Medulla oblongata (tissue), 1 donor: Measurements from ENCODE around the gene TMEM50A.
"Not testable (repeated sequence)": the region's sequence is repeated elsewhere in the genome, so short reads cannot be mapped to it uniquely, and the experiment has no call there.

Experiments used
- DNase-seq: peaks from one replicate; pipeline ENCODE4 v3.0.0-alpha.2; 2015; ENCODE audit errors: extremely low spot score

TMEM50A gene

DNA sequence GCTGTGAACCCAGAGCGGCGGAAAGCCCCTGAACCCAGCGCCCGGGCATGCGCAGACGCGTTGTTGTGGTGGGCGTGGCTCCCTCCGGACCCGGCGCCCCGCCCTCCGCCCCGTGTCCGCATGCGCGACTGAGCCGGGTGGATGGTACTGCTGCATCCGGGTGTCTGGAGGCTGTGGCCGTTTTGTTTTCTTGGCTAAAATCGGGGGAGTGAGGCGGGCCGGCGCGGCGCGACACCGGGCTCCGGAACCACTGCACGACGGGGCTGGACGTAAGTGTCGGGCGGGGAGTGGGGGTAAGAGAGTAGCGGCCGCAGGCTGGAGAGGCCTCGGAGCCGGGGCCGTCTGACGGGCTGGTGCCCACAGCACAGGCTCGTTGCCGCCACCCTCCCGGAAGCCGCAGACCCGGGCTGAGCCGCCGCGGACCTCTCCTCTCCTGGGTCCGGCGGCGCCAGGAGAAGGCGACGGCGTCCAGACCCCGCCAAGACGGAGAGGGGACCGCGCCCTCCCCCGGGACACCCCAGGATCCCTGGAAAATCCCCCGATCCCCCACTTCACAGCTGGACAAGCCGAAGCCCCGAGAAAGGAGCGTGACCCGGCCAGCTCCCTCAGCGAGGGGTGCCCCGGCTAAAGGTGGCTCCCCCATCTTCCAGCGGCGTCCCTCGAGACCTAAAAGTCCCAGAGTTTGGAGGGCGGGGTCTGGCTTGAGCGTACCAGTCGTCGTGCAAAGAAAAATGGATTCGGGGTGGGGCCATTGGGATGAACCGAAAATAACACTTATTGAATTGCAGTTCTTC lies at the start of gene TMEM50A:
TSS of gene TMEM50A (plus strand) at position 147 of the 794 bp plus-strand sequence. CDS start 2,153 bp downstream, outside the sequence.
- peak; percentile 90 for DNase-seq

DNA sequence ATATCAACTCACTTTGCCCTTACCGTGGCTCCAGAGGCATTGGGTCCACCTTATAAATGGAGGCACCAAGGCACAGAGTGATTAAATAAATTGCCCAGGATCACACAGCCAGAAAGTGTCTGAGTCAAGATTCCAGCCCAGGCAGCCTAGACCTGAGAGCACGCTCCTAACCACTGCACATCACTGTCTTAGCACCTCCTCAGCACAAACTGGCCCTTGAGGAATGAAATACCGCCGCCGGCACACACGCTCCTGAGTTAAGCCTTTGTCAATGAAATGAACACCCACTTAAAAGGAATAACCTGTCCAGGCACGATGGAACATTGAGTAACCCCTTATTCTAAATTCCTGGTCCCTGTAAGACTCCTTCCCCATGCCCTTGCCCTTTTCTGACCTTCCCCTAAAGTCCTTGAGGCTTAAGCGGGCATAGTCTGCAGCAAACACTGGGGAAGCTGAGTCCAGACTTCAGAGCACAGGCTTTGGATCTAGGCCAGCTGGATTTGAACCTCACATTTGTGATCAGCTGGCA lies 49.5 kb upstream of the TMEM50A start:
- not testable (repeated sequence) for DNase-seq

DNA sequence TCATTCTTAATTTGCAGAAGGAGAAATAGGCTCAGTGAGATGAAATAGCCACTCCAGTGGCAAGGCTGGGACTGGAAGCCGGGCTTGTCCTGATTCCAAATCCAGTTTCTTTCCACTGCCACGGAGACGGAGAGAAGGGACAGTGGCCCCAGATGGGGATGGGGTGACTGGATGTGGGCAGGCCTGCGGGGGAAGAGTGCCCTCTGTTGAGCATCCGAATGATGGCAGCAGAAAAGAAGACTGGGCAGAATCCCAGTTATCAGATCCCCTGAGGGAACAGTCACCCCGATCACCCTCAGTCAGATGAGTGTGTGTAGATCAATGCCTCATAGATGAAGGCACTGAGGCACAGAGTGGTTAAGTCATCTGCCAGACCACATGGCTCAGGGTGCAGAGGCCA lies 48.1 kb upstream of the TMEM50A start:
- DNase-seq = not testable (repeated sequence)

DNA sequence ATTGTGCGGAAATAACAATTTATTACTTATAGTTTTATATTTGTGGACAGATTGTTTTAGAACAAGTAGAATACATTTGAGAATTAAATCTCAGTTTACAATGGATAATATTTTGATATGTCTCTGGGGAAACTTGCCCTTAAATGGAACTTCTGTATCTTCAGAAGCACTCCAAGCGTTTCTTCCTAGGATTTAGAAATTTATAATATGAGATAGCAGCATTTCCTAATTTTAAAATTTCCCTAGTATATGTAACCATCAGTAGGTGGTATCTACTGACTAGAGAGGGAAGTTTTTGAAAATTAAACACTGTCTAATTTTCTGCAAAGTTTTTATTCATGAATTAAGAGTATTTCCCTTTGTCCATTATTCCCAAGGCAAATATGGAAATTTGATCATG lies 44.7 kb upstream of the TMEM50A start:
- DNase-seq = not testable (repeated sequence)

DNA sequence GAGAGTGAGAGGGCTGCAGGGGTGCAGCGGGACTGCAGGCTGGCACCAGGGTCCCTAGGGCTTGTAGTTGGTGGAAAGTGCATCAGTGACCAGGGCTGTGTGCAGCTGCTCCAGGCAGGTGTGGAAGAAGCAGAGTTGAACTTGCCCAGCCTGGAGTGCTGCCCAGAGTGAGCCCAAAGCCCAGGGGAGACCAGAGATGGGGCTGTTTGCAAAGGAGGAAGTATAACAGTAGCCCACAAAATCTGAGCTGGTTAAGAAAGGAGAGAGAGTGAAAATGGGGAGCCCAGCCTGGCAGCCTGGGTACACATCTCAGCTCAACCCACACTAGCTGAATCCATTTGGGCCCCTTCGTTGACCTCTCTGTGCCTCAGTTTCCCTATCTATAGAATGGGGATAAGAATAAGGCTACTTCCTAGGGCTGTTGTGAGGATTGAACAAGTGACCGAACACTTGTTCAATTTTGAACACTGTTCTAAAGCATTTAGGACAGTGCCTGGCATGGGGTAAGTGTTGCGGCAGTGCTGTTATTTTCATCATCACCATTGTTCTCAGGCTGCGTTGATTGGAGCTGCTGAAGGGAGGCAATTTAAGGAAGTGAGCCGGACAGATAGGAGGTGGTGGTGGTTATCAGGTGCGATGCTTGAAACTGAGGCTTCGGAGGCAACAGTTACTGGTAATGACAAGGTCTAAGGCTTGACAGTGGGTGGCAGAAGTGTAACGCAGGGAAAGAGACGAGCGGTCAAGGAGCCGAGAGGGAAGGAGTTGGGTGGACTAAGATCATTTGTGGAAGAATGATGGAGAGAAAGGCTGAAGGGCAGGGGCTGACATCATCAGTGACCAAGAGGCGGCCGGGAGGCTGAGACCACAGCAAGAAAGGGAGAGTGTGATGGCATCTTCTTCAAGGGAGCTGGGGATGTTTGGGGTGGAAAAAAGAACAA lies 43.0 kb upstream of the TMEM50A start:
- not testable (repeated sequence) for DNase-seq

DNA sequence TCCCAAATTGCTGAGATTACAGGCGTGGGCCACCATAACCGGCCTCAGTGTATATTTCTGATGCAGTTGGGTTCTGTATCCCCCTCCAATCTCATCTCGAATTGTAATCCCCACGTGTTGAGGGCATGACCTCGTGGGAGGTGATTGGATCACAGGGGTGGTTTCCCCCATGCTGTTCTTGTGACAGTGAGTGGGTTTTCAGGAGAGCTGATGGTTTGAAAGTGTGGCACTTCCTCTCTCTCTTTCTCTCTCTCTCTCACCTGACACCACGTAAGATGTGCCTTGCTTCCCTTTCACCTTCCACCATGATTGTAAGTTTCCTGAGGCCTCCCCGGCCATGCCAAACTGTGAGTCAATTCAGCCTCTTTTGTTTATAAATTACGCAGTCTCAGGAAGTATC lies 41.6 kb upstream of the TMEM50A start:
- DNase-seq = not testable (repeated sequence)

DNA sequence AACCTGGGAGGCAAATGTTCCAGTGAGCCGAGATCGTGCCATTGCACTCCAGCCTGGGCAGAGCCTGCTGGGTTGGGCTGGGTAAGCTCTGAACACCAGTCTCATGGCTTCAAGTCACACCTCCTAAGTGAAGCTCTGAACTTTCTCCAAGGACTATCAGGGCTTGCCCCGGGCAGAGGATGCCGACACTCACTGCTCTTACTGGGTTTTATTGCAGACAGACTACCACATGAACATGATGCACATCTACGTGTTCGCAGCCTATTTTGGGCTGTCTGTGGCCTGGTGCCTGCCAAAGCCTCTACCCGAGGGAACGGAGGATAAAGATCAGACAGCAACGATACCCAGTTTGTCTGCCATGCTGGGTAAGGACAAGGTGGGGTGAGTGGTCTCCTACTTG lies 37.4 kb upstream of the TMEM50A start:
- not testable (repeated sequence) for DNase-seq

DNA sequence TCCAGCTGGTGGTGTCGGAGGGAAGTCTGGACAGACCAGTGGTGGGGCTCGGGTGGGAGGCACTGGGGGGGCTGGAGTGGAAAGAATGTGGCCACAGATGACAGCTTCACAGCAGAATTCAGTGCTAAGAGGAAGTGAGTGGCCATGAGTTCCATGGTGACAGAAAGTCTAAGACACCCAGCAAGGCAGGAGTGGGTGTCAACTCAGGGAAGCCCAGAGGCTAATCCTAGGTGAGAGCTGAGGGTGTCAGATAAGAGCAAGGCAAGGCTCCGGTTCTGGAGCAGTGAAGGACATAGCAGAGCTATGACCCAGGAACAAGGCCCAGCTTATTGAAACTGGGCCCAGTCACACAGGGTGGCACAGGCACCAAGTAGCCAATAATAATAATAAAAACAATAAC lies 35.8 kb upstream of the TMEM50A start:
- not testable (repeated sequence) for DNase-seq

DNA sequence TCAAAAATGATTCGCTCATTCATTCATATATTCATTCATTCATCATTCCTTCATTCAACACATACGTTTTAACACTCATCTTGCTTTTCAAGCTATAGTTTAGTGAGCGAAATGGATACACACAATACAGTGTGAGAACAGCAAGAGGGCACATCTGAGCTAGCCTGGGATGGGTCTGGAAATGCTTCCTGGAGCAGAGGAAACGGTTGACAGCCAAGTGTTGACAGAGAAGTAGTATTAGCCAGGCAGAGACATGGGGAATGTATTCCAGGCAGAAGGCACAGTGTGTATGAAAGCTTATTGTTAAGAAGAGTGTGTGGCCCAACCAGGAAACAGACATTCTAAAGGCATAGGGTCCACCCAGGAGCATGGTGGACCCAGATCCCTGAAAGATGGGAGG lies 33.2 kb upstream of the TMEM50A start:
- not testable (repeated sequence) for DNase-seq

DNA sequence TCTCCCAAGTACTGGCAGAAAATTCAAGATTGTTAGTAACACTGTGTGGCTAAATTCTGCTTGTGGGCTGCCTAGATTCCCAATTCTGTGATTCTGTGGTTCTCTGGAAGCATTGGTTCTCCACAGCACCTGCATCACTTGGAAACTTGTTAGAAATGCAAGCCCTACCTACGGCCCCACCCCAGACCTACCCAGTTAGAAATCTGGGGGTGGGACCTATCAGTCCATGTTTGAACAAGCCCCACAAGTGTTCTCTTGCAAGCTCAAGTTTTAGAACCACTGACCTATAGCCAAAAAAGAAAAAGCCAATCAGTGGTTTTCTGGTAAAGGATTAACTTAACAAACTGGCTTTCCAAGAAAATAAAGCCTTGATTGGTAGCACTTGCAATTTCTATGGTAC lies 30.0 kb upstream of the TMEM50A start:
- DNase-seq = not testable (repeated sequence)

DNA sequence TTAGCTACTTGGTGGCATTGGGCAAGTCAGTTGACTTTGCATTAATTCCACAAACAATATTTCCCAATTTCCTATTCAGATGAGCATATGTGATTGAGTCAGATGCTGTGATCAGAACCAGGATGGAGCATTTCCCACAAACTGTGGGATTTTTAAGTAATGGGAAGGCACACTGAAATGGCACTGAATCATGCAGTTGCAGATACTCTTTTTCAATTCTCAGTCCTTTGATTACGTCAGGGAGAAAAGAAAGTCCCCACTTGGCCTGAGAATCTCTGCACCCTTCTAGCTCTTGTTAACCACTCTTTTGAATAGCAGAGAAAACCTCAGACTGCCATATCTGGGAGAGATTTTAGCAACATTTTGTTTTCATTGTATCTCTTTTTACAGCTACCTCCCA lies 29.0 kb upstream of the TMEM50A start:
- not testable (repeated sequence) for DNase-seq

DNA sequence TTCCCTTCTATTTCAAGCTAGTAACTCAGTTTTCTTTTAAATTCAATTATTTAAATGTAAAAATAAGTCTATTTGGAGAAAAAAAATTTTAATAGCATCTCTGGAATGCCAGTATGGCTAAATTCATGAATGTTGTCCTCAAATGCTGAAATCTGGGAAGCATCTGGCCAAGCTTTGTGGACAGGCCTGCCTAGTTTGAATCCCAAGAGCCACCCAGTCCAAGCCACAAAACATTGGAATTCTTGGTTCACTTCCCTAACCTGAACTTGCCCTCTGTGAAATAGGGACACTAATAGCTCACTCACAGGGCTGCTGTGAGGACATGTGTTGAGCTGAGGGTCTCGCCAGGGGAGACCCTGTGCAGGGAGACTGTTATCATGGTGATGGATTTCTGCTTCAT lies 28.6 kb upstream of the TMEM50A start:
- DNase-seq = not testable (repeated sequence)

DNA sequence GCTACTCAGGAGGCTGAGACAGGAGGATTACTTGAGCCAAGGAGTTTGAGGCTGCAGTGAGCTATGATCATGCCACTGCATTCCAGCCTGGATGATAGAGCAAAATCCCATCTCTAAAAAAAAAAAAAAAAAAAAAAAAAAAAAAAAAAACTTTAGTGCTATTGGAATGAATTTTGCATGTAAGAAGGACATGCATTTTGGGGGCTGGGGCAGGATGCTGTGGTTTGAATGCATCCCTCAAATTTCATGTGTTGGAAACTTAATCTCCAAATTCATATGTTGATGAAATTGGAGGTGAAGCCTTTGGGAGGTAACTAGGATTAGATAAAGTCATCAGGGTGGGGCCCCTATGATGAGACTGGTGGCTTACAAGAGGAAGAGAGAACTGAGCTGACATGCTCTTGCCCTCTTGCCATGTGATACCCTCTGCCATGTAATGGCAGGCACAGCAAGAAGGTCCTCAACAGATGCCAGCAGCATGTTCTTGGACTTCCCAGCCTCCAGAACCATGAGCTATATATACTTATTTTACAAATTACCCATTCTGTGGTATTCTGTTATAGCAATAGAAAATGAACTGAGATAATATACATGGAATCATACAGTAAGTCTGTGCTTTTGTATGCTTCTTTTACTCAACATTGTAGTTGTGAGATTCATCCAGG lies 25.2 kb upstream of the TMEM50A start:
- DNase-seq = not testable (repeated sequence)

DNA sequence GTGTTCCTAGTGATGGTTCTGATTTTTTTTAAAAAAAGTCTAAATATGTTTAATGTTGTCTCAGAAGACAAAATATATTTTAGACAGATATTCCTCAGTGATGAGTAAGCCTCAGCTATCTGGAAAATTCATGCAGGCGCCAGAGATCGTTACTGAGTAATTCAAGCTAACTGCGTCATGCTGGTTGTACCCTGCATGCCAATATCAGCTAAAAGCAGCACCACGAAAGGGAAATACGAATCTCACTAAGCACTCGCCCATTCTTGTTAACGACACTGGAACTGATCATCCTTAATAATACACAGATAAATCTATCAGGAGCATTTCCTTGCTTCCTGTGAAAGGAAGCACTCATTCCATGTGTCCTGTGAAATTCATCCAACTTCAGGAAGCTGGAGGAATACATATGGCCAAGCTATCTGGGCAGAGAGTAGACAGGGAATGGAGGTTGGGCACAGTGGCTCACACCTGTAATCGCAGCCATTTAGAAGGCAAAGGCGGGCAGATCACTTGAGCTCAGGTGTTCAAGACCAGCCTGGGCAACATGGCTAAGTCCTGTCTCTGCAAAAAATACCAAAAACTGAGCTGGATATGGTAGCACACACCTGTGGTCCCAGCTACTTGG lies 17.7 kb upstream of the TMEM50A start:
- not testable (repeated sequence) for DNase-seq

DNA sequence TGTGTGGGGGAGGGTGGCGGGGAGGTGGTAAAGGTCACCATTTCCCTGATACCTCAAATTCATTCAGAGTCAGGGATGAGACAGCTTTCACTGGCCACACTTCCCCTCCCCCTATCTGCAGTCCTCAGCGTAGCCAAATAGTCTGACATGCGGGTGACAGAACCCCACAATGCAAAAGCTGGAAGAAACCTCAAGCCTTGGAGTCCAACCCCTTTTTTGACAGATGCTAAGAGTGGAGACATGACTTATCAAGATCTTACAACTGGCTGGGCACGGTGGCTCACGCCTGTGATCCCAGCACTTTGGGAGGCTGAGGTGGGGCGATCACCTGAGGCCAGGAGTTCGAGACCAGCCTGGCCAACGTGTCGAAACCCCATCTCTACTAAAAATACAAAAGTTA lies 16.0 kb upstream of the TMEM50A start:
- DNase-seq = not testable (repeated sequence)

DNA sequence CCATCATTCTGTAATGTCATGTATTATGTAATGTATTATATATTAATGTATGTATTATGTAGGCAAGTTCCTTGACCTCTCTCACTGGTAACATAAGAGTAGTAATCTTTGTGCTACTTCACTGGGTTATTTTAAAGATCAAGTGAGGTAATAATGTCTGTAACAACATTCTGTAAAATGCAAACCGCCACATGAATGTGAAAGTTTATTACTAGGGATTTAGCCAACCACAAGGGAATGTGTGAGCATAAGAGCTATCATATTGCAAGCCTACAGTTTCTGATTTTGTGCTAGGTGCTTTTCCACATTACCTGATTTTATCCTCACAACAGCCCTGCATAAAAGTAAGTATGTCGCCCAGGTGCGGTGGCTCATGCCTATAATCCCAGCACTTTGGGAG lies 13.7 kb upstream of the TMEM50A start:
- DNase-seq = not testable (repeated sequence)

DNA sequence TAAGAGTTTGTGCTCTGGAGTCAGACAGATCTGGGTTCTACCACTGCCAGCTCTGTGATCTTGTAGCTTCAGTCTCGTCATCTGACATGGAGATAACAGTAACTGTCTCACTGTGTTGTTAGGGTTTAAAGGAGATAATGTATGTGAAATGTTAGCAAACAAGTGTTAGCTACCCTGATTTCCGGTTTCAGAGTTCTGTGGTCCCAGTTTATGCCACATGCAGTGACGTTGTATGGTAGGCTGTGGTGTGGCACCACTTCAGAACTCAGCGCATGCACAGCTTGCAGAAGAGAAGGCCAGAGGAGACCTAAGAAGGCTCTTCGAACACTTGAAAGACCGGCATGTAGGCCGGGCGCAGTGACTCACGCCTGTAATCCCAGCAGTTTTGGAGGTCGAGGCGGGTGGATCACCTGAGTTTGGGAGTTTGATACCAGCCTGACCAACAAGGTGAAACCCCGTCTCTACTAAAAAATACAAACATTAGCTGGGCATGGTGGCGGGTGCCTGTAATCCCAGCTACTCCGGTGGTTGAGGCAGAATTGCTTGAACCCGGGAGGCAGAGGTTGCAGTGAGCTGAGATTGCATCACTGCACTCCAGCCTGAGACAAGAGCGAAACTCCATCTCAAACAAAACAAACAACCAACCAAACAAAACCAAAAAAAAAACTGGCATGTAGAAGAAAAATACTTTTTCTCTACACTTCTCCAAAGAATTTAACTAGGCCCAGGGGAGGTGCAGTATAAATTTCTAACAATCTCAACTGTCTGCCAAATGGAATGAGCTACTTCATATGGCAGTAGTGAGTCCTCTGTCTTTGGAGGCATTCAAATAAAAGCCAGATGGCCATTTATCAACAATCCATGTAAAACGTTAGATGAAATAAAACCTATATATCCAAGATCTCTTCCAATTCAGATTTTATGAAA lies 10.0 kb upstream of the TMEM50A start:
- not testable (repeated sequence) for DNase-seq

DNA sequence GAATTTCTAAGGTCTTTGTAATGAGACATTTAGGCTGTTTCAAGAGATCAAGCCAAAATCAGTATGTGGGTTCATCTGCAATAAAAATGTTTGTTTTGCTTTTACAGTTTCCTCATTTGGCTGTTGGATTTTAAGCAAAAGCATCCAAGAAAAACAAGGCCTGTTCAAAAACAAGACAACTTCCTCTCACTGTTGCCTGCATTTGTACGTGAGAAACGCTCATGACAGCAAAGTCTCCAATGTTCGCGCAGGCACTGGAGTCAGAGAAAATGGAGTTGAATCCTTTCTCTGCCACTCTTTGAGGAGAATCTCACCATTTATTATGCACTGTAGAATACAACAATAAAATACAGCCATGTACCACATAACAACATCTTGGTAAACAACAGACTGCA lies 9.3 kb upstream of the TMEM50A start:
- not testable (repeated sequence) for DNase-seq

DNA sequence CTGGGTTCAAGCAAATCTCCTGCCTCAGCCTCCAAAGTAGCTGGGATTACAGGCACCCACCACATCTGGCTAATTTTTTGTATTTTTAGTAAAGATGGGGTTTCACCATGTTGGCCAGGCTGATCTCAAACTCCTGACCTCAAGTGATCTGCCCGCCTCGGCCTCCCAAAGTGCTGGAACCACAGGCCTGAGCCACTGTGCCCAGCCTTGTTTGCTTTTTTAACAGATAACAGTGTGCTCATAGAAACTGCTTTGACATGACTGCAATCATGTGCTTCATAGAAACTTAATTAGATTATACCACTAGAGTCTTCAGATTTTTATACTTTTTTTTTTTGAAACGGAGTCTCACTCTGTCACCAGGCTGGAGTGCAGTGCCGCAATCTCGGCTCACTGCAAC lies 8.8 kb upstream of the TMEM50A start:
- DNase-seq = not testable (repeated sequence)

DNA sequence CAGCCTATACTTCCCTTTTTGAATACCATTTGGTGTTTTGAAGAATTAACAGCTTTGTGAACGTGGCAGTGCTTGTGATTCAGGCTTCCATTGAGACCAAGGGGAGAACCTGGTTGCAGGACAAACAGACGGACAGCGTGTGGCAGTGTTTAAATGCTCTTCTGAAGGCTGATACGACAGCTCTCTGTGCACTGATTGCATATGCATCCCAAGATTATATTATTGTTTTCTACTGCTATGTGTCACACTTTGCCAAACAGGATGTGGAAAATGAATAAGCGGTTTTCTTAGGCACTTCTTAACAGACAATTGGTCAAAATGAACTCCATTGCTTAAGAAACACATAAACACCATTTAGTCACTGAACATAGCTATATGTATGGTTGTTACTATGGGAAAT lies 8.2 kb upstream of the TMEM50A start:
- not testable (repeated sequence) for DNase-seq
